ENCODE measurements around the gene MIOX. TPM values are rescaled to one million over a fixed set of nuclear protein-coding genes. Genes with fewer than 3 reads are reported as not detected.

The MIOX gene
- total and polyA plus RNA-seq, 9 of the 15 experiments (the other 6 are each of a cell fraction or from before 2014, with no cell fraction given) = 0.08 TPM; not detected in 8

DNA sequence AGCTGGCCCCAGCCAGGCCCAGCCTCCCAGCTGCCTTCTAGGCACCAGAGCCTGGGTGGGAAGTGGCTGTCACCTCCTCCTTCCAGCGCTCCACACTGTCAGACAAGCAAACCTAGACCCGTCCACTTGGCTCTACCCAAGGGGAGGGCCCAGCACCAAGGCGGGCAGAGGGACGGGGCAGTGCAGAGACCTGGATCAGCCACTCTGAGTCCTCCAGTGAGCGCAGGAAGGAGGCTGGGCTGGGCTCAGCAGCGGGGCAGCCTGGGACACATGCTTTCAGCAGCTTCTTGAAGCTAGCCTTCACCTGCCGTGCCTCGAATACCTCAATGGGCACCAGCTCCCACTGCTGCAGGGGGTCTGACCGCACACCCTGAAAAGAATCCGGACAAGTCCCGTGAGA lies 30.6 kb upstream of the MIOX start (continued):
- TF ChIP-seq, protein P1, sequence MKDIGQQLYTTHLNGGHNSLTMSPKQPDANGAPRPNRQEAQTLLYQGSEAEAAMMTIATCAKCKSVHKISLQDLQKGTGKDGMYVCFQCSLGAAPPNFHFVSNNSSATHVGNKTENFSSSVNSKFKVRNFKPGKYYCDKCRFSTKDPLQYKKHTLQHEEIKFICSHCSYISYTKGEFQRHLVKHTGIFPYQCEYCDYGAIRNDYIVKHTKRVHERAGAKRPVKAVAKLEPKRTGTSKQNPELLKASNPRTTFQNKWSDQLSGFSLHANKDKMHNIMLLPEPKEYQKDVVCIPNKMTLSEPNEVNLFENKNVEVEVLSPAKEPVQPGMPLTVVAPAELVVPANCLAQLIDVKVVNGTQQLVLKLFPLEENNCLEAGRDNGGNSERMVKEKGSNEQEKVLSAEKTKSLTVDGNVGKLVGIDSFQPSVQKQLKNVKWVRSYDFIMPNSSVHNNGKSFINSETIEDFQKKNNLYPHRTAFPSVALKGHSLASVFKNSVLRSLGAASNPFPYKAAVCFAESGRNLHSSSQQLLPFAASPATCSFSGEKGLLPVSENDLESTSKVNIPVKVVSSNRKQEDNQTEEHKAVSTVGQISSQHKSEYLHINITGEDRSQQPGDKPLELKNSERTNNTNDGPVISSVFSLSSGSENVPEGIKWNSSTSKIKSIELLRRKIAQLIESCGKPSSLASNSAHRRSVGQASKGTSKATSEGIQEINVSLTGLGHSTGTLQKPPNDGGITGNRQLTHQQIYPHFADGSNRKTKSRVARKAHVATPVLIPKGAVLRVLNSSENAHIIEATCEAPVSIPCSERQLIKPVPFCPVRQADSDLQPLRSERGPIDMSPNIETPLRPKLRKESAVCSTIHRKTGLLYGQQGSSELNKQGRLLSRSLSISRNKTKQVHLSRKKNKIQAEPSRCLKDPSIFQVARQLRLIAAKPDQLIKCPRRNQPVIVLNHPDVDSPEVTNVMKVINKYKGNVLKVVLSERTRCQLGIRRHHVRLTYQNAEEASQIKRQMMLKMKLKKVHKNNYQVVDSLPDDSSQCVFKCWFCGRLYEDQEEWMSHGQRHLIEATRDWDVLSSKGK (CRISPR knock-in tag; IDR thresholded peaks at IDR 0.05) = no peak
- no peak for TF ChIP-seq ZNF174 (CRISPR knock-in tag; IDR thresholded peaks at IDR 0.05)
- TF ChIP-seq, protein P2, sequence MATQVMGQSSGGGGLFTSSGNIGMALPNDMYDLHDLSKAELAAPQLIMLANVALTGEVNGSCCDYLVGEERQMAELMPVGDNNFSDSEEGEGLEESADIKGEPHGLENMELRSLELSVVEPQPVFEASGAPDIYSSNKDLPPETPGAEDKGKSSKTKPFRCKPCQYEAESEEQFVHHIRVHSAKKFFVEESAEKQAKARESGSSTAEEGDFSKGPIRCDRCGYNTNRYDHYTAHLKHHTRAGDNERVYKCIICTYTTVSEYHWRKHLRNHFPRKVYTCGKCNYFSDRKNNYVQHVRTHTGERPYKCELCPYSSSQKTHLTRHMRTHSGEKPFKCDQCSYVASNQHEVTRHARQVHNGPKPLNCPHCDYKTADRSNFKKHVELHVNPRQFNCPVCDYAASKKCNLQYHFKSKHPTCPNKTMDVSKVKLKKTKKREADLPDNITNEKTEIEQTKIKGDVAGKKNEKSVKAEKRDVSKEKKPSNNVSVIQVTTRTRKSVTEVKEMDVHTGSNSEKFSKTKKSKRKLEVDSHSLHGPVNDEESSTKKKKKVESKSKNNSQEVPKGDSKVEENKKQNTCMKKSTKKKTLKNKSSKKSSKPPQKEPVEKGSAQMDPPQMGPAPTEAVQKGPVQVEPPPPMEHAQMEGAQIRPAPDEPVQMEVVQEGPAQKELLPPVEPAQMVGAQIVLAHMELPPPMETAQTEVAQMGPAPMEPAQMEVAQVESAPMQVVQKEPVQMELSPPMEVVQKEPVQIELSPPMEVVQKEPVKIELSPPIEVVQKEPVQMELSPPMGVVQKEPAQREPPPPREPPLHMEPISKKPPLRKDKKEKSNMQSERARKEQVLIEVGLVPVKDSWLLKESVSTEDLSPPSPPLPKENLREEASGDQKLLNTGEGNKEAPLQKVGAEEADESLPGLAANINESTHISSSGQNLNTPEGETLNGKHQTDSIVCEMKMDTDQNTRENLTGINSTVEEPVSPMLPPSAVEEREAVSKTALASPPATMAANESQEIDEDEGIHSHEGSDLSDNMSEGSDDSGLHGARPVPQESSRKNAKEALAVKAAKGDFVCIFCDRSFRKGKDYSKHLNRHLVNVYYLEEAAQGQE (IDR thresholded peaks at IDR 0.05; ENCODE audit: borderline replicate concordance) = no peak
- TF ChIP-seq, protein P2 (CRISPR knock-in tag; IDR thresholded peaks at IDR 0.05; ENCODE audit: low read depth) = no peak
- TF ChIP-seq ETV6 (IDR thresholded peaks at IDR 0.05; ENCODE audit: borderline replicate concordance in 1 of 2, low read depth in 2 of 2, low read length in 1 of 2) = no peak
- TF ChIP-seq ETV6 (CRISPR knock-in tag; IDR thresholded peaks at IDR 0.05; ENCODE audit: borderline replicate concordance) = no peak
- no peak for TF ChIP-seq GTF2F1 (IDR thresholded peaks at IDR 0.05; ENCODE audit: low read depth, low read length)
- TF ChIP-seq, protein P3, sequence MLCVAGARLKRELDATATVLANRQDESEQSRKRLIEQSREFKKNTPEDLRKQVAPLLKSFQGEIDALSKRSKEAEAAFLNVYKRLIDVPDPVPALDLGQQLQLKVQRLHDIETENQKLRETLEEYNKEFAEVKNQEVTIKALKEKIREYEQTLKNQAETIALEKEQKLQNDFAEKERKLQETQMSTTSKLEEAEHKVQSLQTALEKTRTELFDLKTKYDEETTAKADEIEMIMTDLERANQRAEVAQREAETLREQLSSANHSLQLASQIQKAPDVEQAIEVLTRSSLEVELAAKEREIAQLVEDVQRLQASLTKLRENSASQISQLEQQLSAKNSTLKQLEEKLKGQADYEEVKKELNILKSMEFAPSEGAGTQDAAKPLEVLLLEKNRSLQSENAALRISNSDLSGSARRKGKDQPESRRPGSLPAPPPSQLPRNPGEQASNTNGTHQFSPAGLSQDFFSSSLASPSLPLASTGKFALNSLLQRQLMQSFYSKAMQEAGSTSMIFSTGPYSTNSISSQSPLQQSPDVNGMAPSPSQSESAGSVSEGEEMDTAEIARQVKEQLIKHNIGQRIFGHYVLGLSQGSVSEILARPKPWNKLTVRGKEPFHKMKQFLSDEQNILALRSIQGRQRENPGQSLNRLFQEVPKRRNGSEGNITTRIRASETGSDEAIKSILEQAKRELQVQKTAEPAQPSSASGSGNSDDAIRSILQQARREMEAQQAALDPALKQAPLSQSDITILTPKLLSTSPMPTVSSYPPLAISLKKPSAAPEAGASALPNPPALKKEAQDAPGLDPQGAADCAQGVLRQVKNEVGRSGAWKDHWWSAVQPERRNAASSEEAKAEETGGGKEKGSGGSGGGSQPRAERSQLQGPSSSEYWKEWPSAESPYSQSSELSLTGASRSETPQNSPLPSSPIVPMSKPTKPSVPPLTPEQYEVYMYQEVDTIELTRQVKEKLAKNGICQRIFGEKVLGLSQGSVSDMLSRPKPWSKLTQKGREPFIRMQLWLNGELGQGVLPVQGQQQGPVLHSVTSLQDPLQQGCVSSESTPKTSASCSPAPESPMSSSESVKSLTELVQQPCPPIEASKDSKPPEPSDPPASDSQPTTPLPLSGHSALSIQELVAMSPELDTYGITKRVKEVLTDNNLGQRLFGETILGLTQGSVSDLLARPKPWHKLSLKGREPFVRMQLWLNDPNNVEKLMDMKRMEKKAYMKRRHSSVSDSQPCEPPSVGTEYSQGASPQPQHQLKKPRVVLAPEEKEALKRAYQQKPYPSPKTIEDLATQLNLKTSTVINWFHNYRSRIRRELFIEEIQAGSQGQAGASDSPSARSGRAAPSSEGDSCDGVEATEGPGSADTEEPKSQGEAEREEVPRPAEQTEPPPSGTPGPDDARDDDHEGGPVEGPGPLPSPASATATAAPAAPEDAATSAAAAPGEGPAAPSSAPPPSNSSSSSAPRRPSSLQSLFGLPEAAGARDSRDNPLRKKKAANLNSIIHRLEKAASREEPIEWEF (CRISPR knock-in tag; IDR thresholded peaks at IDR 0.05) = no peak
- no peak for TF ChIP-seq ZSCAN32 (CRISPR knock-in tag; IDR thresholded peaks at IDR 0.05)
- TF ChIP-seq ZNF384 (IDR thresholded peaks at IDR 0.05; ENCODE audit: low read depth, low read length) = no peak
- TF ChIP-seq PTRF (tag; IDR thresholded peaks at IDR 0.05) = no peak
- no peak for TF ChIP-seq PCBP1 (IDR thresholded peaks at IDR 0.05; ENCODE audit: low read depth, low read length, poor library complexity, severe bottlenecking)
